GM19324 (cell line): ENCODE measurements around the gene GLCE.
"Not testable (repeated sequence)": the region's sequence is repeated elsewhere in the genome, so short reads cannot be mapped to it uniquely, and the experiment has no call there.

ENCODE experiments used
- ATAC-seq: cut with Tn5 transposase; IDR thresholded peaks from one replicate; pipeline ENCODE4 v1.9.1; 2021; ENCODE audit warnings: mild to moderate bottlenecking, moderate library complexity; ENCODE audit not compliant: unreplicated experiment, low FRiP score

Gene GLCE

GRCh38 chr15:69244798-69245197 is 84.4 kb downstream of the GLCE start:
- no peak for ATAC-seq

GRCh38 chr15:69253156-69253555 is 92.7 kb downstream of the GLCE start:
- no peak for ATAC-seq

- no peak for ATAC-seq
Observed at GRCh38 chr15:69265347-69265955, 105.0 kb downstream of the GLCE start.

- ATAC-seq: no peak
Observed at GRCh38 chr15:69271217-69271616, 110.8 kb downstream of the GLCE start.

GRCh38 chr15:69272139-69272538 is 111.7 kb downstream of the GLCE start:
- ATAC-seq: no peak

- no peak for ATAC-seq
Observed at GRCh38 chr15:69272891-69273290, 112.5 kb downstream of the GLCE start.

- ATAC-seq: no peak
Observed at GRCh38 chr15:69275074-69275670, 114.7 kb downstream of the GLCE start.

- ATAC-seq: no peak
Observed at GRCh38 chr15:69275933-69276560, 115.6 kb downstream of the GLCE start.

- ATAC-seq: no peak
Observed at GRCh38 chr15:69277316-69277715, 116.9 kb downstream of the GLCE start.

- ATAC-seq: no peak
Observed at GRCh38 chr15:69279636-69280035, 119.2 kb downstream of the GLCE start.

- ATAC-seq: no peak
Observed at GRCh38 chr15:69280783-69281182, 120.3 kb downstream of the GLCE start.

GRCh38 chr15:69282104-69282743 is 121.8 kb downstream of the GLCE start:
- ATAC-seq: no peak

- no peak for ATAC-seq
Observed at GRCh38 chr15:69285834-69286233, 125.4 kb downstream of the GLCE start.

- no peak for ATAC-seq
Observed at GRCh38 chr15:69288011-69288410, 127.6 kb downstream of the GLCE start.

GRCh38 chr15:69288531-69289341 is 128.3 kb downstream of the GLCE start:
- no peak for ATAC-seq

GRCh38 chr15:69289342-69290146 is 129.1 kb downstream of the GLCE start:
- no peak for ATAC-seq

- no peak for ATAC-seq
Observed at GRCh38 chr15:69290346-69291164, 130.1 kb downstream of the GLCE start.

- not testable (repeated sequence) for ATAC-seq
Observed at GRCh38 chr15:69291651-69292050, 131.2 kb downstream of the GLCE start.

- no peak for ATAC-seq
Observed at GRCh38 chr15:69292826-69293420, 132.5 kb downstream of the GLCE start.
